Stomach (tissue), 4 donors: ENCODE results near the gene NES.

Experiments
- EP300 ChIP-seq: sonication (generic); formaldehyde crosslinking; IDR thresholded peaks from one replicate; pipeline ENCODE4 v1.6.1; 2017; ENCODE audit warnings: antibody characterized with exemption
- POLR2A ChIP-seq, 4 donors: fragments of 450-650 bp; IDR thresholded peaks; one replicate each; pipeline ENCODE4 v1.6.1; 2016; ENCODE audit warnings: antibody characterized with exemption in 4 of 4, control low read depth in 2 of 4, mild to moderate bottlenecking in 1 of 4, moderate library complexity in 1 of 4
- POLR2AphosphoS5 ChIP-seq, 3 donors: sonication (generic); formaldehyde crosslinking; IDR thresholded peaks; one replicate each; pipeline ENCODE4 v1.6.1; 2016; ENCODE audit warnings: antibody characterized with exemption in 3 of 3
- TF ChIP-seq, protein P1 (sequence below), 7 experiments: fragments of 450-650 bp in 4 of 7; fragments of 200-600 bp in 3 of 7; sonication (generic) in 3 of 7; IDR thresholded peaks; one replicate each; pipeline ENCODE4 v1.5.1; 2016 to 2019; ENCODE audit warnings: antibody characterized with exemption in 7 of 7, control low read depth in 2 of 7, mild to moderate bottlenecking in 1 of 7

DNA sequence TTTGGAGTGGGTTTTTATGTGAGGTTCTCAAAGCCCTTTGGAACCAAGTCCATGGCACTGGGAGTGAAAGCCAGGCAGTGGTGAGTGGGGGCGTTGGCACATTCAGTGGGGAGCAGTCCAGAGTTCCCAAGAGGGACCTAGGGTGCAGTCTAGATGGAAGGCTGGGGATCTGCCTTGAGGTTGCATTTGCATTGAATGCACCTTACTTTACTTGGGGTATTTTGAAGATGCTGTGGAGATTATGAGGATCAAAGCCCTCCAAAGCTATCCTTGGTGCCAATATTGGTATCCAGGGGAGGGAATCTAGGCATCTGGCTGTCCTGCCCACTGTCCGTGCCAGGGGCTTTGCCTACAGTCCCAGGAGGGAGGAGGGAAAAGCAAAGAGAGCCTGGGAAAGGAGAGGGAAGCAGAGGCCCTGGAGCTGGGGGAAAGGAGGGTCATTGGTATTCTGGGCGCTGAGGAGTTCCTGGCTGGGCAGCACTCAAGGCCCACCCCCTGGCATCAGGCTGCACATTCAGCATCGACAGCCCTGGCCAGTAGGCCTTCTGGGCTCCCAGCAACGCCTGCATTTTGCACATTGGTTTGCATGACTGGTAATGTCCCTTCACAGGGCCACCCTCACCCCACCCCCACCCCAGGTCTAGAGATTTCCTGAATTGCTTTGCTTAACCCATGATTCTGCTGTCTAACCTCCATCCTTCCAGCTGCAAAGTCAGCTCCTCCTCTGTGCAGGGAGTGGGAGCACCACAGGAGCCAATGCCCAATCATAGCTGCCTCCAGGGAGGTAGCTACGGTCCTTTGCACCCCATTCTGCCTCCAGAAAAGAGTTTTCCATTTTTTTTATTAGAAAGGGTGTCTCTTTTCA lies 36.1 kb downstream of the NES start:
- TF ChIP-seq POLR2A (IDR thresholded peaks at IDR 0.05) (no peak), POLR2AphosphoS5 (IDR thresholded peaks at IDR 0.05) (no peak), EP300 (no peak)
- TF ChIP-seq, protein P1, sequence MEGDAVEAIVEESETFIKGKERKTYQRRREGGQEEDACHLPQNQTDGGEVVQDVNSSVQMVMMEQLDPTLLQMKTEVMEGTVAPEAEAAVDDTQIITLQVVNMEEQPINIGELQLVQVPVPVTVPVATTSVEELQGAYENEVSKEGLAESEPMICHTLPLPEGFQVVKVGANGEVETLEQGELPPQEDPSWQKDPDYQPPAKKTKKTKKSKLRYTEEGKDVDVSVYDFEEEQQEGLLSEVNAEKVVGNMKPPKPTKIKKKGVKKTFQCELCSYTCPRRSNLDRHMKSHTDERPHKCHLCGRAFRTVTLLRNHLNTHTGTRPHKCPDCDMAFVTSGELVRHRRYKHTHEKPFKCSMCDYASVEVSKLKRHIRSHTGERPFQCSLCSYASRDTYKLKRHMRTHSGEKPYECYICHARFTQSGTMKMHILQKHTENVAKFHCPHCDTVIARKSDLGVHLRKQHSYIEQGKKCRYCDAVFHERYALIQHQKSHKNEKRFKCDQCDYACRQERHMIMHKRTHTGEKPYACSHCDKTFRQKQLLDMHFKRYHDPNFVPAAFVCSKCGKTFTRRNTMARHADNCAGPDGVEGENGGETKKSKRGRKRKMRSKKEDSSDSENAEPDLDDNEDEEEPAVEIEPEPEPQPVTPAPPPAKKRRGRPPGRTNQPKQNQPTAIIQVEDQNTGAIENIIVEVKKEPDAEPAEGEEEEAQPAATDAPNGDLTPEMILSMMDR (IDR thresholded peaks at IDR 0.05): no peak
